Measurements from ENCODE around the gene RPH3AL.
"Not testable (repeated sequence)": the region's sequence is repeated elsewhere in the genome, so short reads cannot be mapped to it uniquely, and the experiment has no call there.

Gene RPH3AL

DNA sequence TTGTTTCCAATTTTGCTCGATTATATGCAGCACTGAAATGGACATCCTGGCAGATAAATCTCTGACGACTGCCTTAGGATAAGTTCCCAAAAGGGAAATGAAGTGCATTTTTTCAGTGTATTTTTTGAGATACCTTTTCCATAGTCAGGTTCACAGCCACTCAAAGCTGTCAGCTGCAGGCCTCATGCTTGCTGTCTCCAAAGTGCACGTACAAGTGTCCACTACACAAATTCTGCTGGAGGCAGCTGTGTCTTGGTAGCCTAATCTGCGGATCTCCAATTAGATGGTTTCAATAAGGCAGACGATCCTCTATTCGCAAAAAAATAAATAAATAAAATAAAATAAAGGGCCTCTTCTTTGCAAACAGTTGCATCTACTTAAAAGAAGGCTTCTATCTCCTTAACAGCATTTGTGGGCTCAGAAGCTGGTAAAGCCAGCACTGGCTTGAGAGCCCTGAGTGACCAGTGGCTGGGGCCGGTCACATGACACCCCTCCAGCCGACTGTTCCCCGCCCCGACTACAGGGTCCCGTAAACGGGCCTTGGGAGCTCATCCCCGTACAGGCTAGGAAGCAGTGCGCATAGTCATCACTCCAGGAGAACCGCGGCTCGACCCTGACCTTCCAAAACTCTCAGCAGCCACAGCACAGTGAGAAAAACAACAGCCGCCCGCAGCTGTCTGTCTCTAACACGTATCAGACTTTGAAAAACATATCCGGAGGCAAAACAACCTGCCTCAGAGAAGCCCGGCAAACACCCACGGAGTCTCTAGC, 18.8 kb downstream of the RPH3AL start:
- DNase-seq = peak; percentile 32

DNA sequence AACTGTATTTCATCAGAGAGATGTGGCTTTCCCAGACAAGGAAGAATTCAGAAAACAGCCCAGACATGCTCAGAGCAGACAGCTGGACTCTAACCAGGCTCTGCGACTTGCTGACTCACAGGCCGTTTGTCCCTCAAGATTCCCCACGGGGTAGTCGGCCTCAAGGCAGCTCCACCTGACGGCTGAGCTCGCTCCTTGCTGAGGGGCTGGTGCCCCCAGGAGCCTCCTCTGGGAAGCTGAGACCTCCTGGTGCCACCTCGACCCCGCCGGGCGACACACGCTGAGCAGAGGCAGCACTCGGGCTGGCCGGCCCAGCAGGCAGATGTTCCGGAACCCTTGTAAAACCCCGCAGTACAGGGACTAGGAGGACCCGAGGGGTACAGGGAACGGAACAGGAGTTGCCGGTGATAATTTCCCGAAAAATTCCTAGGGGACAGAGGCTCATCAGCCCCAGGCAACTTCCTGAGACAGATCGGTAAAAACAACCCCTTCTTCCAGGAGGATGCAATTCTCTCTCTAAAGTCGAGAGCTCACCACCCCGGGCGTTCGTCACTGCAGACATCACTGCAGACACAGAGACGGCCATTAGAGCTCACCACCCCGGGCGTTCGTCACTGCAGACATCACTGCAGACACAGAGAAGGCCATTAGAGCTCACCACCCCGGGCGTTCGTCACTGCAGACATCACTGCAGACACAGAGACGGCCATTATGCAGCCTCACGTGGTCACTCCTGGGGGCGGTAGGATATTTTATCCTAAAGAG, 19.9 kb downstream of the RPH3AL start:
- DNase-seq = no peak

DNA sequence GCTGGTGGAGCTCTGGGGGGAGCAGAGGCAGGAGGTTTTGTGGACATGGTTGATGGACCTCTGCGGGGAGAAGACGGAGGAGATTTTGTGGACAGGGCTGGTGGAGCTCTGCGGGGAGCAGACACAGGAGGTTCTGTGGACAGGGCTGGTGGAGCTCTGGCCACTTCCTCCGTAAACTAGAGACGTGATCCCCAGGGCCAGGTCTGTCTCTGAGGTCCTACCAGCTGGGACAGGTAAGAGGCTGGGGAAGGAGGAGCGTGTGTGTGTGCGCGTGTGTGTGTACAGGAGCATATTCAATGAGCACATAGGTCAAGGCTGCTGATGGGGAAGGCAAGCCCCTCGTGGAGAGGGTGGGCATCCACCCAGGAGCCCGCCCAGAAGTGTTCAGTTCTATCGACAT, 20.6 kb downstream of the RPH3AL start:
- no peak for DNase-seq

DNA sequence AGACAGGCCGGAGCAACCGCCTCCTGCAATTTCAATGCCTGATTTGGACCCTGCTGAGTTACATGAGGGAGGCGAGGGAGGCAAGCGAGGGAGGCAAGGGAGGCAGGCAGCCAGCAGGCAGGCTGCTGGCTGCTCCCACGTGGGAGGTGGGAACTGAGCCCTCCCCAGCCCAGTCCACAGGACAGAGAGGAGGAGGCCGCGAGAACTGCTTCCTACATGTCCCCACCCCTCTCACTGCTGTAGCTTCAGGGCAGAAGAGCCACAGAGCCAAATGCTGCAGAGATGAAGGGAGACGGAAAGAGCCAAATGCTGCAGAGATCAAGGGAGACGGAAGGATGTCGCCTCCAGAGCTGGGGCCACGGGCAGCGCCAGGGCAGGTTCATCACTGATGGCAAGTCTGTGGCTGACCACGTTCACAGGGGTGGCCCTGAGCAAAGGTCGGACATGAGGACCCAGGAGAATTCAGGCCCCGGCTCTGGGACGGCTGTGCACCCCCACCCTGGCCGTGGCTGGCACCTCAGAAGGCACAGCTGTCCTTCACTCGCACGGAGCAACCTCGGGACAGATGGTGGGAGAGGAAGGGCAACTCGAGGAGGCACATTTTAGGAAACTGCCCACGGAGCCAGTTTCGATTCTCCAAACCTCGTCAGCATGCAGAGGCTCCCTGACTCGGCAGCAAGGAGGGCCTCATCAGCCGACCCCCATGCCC, 21.5 kb downstream of the RPH3AL start:
- peak; percentile 42 for DNase-seq

DNA sequence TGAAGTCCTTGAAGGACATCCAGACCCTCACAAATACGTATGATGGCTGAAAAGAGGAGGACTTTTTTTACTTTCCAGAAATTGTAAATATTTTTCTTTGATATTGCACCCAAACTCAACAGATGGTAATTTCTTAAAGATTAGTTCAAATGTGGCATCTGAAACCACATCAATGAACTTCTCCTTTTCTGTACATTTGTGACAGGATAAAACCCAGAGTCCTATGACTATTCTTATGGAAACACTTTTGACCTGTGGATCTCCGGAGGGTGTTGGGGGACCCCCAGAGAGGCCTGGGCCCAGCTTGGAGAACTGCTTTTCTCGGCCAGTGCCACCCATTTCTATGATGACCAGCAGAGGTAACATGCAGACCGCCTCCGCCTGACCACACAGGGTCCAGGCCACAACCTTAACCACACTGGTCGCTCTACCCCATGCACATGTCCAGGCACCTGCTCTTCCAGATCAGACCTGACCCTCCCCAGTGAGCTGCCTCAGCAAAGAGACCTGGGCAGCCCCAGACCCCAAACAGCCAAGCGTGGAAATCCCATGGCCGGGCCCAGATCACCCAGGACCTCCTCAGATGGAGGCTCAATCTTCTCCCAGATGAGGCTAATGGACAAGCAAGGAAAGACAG, 22.7 kb downstream of the RPH3AL start:
- DNase-seq = no peak

DNA sequence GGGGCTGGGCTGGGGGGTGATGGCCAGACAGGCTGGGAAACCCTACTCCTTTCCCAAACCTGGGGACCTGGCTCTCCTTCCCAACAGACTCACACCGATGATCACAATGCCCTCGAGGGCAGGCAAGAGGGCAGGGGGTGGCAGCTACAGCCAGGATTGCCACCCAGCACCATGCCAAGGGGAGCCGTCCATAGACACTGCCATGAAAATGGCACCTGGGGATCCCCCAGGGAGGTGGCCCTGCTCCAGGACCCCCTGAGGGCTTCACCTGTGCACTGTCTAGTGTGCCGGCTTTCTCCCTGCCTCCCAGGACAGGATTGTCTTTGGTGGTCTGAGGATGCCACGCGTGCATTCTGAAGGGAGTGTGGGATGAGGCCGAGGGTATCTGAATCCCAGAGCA, 24.6 kb downstream of the RPH3AL start:
- DNase-seq = no peak

DNA sequence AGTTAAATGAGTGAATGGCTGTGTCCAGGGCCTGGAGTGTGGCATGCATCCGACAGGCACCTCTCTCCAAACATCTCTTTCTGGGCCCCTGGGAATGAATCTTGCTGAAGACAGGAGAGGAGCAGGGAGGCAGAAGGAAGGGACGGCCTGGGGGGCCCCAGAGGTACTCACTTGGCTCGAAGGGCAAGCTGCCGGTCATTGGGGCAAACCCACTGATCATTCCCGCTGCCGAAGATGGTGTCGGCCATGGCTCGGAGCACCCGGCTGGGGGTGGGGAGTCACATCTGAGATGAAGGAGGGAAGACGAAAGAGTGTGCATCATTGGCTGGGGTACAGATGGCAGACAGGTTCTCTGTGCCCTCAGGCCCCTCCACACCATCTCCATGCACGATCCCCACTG, 25.3 kb downstream of the RPH3AL start:
- DNase-seq = no peak

DNA sequence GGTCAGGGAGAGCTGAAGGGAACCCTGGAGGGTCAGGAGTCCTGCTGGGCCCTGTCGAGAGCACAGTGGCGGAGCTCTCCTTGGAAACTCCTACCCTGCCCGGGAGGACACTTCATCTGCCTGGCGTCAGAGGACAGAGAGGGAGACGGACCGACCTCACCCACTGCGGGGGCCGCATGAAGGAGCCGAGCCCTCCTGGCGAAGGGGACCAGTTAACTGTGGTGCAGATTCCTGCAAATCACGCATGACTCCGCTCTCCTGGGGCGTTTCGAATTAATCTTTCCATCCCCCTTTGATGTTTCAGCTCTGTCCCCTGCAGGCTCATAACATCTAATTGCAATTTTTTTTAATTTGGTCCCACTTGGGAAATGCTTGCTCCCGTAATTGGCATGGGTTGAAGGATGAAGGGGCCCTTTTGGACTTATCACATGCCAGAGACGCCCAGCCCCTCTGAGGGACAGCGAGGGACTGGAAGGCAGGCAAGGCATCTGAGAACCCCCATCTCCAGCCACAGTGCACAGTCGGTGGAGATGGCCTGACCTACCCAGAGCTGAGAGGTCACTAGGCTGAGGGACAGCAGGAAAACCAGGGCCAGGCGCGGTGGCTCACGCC, 26.5 kb downstream of the RPH3AL start:
- no peak for DNase-seq

DNA sequence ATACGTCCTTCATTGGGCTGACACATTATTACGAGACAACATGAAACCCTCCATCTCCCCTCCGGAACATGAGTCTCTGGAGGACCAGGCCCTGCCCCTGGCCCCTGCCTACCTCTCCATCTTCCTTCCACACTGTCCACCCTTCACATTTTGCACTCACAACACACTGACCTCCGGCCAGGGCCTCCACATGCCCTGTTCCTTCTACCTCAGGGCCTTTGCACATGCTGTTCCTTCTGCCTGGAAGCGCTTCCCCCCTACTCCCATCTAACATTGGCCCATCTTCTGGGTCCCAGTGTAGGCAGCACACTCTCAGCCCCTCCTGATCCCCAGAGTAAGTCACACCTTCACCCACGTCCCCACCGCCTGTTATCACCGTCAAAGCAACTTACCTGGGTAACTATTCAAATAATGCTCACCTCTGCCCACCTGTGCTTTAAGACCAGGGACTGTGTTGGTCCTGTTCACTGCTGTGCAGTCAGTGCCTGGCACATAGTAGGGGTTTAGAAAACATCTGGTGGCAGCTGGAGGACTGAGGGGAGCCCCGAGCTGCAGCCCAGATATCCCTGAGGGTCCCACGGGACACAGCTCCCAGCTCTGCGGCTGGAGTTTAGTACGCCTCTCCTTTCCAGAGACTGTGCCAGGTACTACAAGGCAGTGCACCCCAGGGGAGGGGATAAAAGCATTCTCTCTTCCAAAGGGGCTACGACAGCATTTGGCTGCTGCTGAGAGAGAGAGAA, 27.2 kb downstream of the RPH3AL start:
- DNase-seq = no peak

DNA sequence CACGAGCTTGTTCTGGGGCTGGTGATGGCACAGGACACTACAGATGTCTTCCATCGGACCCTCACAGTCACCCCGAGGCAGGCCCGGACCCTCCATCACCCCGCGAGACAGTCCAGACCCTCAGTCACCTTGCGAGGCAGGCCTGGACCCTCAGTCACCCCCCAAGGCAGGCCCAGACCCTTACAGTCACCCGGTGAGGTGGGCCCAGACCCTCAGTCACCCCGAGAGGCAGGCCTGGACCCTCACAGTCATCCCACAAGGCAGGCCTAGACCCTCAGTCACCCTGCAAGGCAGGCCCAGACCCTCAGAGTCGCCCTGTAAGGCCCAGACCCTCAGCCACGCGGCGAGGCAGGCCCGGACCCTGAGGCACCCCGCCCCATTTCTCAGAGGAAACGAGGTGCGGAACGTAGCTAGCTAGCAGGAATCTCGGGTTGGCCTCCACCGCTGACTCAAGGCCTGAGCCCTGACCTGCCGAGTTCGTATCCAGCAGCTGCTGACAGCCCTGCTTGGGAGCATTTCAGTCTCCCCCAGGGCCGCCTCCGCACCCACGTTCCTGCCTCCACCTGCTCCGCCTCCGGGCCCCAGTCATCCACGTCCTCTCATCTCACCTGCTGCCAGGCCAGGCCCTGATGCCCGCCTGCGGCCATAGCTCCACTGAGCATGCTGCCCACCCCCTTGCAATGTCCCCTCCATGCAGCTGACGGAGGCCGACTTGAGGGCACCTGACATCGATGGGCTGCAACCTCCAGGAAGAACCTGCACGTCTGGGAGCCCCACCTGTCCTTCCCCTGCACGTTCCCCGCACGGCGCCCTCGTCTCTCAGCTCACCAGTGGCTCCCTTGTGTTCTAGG, 28.7 kb downstream of the RPH3AL start:
- no peak for DNase-seq

DNA sequence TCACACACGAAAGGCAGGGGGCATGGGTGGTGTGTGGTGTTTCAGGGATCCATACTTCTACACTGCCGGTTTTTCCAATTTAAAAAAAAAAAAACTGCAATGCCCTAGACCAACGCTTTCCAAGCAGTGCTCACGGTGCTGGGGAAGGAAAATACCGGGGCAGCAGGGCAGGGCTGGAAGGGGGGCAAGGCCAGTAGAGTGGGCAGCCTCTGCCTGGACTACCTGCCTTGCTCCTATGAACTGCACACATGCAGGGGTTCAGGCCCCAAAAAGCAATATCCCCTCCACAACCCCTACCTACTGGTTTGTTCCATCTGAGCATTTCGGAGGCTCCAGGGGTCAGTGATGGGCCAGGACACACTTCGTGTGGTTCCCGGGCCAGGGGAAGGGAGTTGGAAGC, 29.4 kb downstream of the RPH3AL start:
- DNase-seq = no peak

DNA sequence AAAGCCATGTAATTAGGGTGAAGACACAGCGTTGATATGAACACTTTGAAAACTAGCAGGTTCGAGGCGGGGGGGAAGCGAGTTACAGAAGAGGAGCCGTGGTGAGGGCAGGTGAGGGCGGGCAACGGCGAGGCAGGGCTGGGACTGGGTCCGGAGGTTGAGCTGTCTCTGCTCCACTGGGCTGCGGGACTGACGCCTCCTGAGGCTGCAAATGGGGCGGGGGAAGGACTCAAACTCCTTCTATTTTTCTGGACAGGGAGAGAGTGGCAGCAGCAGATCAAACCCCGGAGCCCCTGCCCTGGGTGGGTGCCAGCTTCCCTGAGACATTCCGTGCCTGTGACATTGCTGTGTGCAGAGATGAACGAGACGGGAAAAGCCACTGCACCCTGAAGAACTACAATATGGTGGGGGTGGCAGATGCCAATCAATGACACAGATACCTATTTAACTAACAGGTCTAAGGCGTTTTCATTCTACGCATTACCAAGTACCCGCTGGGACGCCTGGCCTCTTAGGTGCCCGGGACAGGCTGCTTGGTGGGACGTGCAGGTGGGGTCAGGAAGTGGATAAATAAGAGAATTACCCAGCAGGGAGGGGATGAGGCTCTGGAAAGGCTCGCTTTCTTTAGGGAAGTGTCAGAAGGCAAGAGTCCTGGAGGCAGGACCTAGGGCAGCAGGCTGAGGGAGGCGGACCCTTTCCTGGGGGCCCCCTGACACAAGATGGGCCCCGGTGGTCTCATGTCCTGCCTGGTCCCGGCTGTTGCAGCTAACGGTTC, 30.4 kb downstream of the RPH3AL start:
- no peak for DNase-seq

DNA sequence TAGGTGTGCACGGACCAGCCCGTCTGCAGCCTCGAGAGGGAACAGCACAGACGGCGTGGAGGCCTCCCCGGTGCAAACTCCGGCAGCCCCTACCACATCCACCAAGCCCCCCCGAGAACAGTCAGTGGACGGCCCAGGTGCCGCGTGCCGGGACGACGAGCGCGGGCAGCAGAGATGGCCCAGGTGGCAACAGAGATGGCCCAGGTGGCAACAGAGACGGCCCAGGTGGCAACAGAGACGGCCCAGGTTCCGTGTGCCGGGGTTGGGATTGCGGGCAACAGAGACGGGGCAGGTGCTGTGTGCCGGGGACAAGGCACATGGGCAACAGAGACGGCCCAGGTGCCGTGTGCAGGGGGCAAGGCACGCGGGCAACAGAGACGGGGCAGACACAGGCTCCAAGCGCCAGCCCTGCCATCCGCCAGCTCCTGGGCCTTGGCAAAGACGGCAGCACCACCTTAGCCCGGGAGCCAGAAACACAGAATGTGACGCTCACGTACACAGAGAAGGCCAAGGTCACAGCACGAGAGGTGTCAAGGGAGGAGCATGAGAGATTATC, 31.1 kb downstream of the RPH3AL start:
- DNase-seq = no peak

DNA sequence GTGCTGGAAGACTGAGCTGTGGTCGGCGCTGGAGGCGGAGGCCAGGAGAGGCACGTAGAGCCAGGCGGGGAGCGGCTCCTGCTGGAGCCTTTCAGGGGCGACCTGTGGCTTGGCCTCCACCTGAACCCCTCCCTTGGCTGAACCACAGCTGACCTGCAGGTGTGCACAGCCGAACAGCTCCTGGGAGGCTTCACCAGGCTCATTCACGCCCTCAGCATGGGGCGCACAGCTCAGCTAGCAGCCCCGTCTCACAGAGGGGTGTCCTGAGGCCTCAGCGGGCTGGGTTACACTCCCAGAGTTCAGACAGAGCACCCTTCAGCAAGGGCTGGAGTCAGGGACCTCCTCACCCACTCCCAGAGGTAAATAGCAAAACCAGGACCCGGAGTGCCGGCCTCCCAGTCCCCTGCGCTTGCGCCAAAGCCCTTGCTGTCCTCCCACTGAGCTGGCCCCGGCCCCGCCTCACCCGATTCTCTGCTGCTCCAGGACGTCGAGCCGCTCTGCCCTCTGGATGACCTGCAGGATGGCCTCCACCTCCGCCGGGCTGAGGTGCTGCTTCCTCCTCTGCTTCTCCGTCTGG, 31.7 kb downstream of the RPH3AL start:
- no peak for DNase-seq

DNA sequence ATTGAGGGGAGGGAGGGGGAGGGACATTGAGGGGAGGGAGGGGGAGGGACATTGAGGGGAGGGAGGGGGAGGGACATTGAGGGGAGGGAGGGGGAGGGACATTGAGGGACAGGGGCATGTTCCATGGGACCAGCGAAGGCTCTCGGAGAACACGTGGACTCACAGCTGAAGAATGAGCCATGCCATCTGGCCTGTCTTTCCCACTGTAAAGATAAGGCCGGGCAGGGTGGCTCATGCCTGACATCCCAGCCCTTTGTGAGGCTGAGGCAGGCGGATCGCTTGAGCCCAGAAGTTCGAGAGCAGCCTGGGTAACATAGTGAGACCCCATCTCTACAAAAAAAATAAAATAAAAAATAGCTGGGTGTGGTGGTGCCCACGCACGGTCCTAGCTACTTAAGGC, 32.5 kb downstream of the RPH3AL start:
- DNase-seq = no peak

DNA sequence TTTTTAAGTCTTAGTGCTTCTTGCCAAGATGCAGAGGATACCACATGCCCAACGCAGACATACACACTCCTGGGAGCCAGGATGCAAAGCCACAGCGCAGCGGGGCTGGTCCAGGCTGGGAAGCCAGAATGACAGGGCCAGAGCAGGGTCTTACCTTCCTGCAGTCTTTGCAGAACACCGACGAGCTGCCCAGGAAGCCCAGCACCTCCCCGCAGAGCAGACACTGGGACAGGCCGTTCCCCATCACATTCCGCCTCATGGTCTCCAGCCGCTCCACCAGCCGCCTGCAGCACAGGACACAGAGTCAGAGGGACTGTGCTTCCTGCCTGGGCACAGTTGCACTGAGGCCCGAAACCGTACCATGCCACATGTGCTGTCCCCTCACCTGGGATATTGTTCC, 33.3 kb downstream of the RPH3AL start:
- no peak for DNase-seq

DNA sequence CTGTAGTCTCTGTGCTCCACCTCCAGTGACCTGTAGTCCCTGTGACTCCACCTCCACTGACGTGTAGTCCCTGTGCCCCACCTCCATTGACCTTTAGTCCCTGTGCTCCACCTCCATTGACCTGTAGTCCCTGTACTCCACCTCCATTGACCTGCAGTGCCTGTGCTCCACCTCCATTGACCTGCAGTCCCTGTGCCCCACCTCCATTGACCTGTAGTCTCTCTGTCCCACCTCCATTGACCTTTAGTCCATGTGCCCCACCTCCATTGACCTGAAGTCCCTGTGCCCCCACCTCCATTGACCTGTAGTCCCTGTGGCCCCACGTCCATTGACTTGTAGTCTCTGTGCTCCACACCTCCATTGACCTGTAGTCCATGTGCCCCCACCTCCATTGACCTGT, 35.5 kb downstream of the RPH3AL start:
- not testable (repeated sequence) for DNase-seq

DNA sequence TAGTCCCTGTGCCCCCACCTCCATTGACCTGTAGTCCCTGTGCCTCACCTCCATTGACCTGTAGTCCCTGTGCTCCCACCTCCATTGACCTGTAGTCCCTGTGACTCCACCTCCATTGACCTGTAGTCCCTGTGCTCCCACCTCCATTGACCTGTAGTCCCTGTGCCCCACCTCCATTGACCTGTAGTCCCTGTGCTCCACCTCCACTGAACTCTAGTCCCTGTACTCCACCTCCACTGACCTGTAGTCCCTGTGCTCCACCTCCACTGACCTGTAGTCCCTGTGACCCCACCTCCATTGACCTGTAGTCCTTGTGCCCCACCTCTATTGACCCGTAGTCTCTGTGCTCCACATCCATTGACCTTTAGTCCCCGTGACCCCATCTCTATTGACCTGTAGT, 37.2 kb downstream of the RPH3AL start:
- not testable (repeated sequence) for DNase-seq

DNA sequence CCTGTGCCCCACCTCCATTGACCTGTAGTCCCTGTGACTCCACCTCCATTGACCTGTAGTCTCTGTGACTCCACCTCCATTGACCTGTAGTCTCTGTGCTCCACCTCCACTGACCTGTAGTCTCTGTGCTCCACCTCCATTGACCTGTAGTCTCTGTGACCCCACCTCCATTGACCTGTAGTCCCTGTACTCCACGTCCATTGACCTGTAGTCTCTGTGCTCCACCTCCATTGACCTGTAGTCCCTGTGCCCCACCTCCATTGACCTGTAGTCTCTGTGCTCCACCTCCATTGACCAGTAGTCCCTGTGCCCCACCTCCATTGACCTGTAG, 38.0 kb downstream of the RPH3AL start:
- DNase-seq = not testable (repeated sequence)

All from activated CD4-positive, alpha-beta T cell treated with anti-CD3 and anti-CD28 coated beads, Interleukin-2, amount 50 U/mL, for 1 hour (primary cell).